Measurements from ENCODE around the gene IFI27L2.
A peak's percentile ranks its signal among the peaks of the same experiment; 100 is the strongest.

IFI27L2 gene

DNA sequence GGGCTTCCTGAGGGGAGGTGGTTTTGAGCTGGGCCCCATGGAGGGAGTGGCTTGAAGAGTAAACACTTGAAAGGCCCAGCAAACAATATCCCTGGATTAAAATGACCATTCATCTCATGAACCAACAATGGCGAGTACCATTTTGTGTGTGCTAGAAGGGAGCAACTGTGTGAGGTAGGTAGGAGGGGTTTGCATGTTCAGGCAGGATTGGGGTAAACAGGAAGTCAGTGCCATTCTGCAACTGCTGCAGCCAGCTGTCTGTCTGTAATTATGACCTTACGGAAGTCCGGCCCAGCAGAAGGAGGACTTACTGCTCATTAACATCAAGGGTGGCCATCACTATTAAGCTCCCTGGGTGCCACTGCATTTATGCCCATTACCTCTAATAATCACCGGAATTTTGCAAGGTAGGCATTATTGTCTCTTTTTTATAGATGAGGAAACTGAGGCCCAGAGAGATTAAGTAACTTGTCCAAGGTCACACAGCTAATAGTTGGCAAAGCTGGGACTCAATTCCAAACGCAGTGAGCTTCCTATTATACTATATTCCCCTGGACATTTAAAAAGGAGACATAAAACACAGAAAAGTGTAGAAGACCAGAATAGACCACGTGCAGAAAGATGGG lies 16.6 kb upstream of the IFI27L2 start:
- DNase-seq, result no peak

DNA sequence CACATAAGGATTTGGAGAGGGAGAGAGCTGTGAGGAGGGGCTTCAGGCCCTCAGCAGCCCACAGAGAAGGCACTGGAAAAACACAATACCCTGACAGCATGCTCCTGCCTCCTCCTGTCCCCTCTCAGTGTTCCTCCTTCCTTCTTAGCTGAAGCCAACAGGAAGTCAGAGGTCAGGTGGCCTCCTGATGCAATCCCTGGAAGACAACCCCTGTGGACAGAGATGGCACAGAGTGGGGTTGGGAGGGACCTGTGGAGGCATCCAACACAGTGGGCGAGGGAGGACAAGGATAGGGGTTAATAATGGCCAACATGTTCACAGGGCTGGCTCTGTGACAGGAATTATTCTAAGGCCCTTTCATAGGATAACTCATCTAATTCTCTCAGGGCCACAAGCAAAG lies 15.4 kb upstream of the IFI27L2 start:
- no peak for DNase-seq

DNA sequence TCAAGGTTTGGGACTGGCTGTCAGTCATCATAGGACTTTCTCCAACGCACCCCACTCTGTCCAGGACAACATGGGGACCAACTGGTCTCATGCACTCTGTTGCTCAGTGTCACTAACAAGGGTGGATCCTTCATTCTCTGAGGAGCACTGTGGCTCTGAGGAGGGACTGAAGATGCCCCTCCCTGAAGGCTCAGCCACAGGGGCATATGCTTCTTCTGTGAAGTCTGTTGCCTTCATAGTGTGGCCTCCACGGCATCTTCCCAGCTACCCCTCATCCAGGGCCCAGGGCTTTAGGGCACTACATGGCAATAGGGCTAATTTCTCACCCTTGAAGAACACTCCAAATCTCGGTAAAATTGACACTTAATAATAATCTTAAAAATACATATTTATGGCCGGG lies 14.3 kb upstream of the IFI27L2 start:
- DNase-seq, result no peak

DNA sequence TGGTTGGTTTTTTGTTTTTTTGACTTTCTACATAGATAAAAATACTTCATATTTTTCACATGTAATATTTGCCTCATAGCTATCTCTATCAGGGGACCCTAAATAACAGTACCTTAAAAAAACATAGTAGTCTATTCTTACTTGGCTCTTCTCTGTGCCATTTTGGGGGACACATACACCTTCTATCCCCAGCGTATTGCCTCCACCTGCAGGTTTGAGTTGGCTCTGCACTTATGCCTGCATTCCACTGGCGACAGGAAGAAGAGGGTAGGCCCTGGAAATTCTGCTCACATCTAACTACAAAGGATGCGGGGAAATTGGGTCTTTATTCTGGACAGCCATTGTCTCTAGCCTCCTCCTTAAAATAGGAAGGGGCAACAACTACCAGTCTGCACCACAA lies 13.8 kb upstream of the IFI27L2 start:
- DNase-seq, result no peak

DNA sequence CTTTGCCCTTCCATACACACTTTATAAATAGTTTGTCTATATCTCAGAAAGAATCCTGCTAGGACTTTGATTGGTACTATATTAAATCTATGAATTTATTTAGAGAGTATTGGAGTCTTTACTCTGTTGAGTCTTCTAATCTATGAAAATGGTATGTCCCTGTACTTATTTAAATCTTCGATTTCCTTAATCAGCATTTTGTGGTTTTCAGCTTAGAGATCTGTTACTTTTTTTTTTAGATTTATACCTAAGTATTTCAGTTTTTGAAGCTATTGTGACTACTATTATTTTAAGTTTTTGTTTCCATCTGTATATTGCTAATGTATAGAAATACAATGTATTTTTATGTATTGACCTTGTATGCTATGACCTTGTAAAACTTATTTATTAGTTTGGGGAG lies 13.4 kb upstream of the IFI27L2 start:
- no peak for DNase-seq

DNA sequence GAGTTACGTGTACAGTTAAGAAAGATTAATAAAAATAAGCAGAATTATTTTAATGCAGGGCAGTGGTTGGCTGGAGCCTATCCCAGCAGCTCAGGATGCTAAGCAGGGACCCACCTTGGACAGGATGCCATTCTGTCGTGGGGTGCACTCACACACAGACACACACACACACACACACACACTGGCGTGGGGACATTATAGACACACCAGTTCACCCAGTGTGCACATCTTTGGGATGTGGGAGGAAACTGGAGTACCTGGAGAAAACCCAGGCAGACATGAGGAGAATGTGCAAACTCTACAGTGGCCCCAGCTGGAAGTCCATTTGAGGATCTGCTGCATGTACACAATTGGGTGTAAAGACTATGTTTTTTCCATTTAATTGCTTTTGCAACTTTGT lies 12.8 kb upstream of the IFI27L2 start:
- DNase-seq, result no peak

DNA sequence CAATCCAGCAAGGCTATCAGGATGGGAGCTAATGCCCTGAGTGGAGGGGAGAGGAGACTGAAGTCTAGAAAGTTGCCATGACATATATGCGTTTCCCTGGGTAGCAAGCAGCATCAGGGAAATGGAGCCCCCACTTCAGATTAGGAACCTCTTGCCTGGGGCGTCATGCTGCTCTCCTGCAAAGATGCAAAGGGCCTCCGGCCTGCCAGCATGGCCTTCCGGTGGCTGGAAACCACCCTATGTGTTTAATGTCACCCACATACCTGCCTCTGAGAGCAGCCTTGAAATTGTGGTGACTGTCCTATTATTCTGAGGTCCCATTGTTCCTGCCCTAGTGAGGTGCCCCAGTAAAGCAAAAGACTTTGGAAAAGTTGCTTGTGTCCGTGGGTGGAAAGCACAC lies 10.0 kb upstream of the IFI27L2 start:
- DNase-seq, result no peak

DNA sequence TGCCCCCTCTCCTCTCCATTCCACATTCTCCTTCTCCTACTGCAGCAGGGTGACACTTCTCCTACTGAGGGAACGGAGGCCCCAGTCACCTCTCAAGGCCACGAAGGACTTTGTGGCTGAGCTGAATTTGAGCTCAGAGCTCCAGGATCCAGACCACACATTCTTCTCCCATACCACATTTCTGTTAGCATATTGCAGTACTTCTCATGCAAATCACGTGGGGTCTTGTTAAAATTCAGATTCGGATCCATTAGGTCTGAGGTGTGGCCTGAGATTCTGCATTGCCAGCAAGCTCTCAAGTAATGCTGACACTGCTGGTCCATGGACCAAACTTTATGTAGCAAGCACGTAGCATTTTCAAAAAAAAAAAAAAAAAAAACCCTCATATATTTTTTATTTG lies 9.6 kb upstream of the IFI27L2 start:
- DNase-seq, result no peak

DNA sequence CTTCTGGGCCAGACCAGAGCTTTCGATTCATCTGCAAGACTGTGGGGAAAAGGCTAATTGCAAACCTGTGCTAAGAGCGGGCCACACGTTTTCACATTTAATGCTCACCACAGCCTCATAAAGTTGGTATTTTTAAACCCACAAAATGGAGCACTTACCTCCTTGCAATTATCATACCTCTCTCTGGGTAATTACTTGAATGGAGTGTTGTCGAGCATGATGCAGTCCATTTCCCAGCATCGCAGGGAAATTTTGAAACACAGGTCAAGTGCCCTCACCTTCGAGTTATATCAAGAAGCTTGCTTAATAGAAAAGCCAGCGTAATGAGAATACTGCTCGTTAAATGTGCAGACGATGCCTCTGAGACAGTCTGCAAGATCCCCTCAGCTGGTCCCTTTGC lies 8.8 kb upstream of the IFI27L2 start:
- DNase-seq, result no peak

DNA sequence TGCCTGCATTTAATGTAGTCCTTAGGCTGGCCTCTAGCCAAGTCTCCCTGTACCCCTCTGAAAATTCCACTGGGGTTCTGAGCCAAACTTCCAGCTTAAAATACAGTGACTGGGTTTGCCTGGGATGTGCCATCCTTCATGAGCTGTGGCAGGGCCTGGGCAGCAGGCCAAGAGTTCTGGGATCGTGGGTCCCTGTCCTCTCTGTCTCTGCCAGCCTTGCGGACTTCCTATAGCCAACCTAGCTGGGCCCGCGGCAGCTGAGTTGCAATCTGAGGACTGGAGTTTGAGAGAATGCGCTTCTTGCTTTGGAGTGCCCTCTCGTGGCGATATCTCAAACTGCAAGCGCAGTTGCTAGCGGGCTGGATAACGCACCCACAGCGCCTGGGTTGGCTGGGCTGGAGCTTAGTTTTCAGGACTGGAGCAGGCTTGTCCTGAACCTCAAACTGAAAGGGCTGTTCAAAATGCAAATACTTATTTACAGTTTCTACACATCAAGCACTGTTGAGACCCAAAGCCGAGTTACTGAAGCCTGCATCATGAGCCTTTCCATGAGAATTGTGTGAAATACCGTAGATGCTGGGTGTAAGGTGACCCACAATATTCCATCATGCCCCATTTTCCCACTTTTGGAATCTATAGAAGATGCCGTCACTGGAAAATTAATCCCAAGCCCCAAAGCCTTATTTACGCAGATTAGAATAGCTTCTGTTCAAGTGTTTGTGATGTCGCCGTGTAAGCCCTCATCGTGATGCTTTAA lies 7.3 kb upstream of the IFI27L2 start:
- peak; percentile 75 for DNase-seq

DNA sequence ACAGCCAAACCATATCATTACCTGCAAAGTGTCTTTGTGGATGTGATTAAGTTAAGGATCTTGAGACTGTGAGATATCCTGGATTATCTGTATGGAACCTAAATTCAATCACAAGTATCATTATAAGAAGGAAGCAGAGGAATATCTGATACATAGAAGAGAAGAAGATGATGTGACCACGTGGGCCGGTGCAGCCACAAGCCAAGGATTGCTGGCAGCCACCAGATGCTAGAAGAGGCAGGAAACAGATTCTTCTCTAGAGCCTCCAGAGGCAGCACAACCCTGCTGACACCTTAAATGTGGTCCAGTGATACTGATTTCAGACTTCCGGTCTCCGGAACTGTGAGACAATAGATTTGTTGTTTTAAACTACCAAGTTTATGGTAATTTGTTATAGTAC lies 6.1 kb upstream of the IFI27L2 start:
- no peak for DNase-seq

DNA sequence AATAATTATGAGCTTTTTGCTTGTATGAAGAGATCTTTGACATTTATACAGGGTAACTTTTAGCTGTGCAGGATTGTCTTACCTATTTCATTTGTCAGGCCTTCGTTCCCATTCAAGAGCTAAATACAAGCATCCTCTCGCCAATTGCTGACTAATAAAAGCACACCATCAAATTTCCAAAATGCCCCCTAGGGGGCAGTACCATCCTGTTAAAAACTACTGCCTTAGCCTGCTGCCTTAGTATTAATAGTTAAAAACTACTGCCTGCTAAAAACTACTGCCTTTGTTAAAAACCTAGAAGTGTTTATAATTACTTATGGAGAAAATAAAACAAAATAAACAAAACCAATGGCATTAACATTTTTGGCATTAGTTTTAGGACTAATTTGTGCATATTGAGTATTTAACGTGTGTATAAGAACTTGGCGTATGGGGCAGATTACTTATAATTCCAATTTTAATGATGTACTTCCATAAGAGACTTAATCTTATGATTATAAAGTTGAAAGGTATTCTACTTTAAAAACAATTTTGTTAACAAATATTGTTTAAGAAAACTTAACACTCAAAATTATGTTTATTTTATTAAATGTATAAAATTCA lies 3.0 kb upstream of the IFI27L2 start:
- peak; percentile 53 for DNase-seq

DNA sequence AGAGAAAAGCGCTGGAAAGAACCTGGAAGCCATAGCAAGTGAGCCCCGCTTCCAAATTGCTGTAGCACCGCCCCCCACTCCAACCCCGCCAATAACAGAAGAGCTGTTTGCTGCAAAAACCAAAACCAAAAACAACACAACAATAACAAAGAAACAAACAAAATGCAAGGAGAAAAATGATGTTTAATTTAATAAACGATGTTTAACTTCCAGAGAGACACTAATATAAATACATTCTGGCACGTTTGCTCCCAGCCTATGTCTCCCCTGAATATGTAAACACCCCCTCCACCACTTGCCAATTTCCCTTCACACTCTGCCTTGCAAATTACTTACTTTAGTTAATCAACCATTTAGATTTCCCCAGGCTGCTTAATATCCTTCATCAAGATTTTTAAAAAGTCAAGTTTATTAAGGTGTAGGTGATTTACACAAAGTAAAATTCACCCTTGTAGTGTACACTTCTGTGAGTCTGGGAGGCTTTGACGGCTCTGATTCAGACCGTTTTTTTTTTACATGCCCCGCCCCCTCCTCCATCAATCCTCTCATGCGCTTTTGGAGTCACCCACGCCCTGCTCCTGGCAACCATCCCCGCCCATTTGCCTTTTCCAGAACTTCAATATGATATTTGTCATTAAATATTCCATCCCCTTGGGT lies 482 bp upstream of the IFI27L2 start:
- DNase-seq, result no peak

DNA sequence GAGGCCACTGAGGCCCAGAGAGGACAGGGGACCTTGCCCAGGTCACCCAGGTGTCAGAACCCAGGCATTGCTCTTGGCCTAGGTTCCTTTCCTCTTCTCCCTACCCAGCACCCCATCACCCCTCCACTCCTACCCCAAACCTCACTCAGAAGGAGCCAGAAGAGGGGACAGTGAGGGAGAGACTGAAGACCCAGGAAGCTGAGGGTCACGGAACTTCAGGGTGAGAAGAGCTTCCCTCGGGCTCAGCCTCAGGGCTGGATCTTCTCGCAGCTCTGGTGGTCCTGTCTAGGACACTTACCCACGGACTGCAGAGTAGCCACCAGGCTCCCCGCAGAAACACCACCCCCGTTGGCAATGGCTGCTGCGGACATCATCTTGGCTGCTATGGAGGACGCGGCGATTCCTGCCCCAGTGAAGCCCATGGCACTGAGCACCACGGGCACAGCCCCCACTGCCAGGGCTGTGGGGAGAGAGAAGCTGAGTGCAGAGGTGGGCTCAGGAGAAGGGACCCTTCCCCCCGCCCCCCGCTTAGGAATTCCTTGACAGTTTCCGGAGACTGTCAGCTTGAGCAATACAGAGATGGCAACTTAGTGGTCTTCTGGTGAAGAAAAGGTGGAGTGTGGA lies 1.1 kb downstream of the IFI27L2 start:
- no peak for DNase-seq

DNA sequence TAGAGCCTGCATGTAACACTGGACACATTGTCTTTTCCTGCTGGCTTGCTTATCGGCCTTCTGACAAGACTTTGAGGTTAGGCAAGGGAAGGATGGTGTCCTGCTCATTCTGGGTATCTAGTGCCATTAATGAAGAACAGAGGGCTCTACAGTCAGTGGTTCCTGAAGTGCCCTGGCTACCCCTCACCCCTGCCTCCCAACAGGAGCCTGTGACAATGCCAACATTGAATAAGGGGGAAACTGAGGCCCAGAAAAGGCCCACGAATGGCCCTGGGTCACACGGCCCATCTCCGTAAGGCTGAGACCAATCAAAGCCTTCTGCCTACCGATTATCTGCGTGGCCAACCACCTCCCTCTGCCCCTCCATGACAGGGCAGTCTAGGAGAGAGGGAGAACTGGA lies 2.1 kb downstream of the IFI27L2 start:
- no peak for DNase-seq

DNA sequence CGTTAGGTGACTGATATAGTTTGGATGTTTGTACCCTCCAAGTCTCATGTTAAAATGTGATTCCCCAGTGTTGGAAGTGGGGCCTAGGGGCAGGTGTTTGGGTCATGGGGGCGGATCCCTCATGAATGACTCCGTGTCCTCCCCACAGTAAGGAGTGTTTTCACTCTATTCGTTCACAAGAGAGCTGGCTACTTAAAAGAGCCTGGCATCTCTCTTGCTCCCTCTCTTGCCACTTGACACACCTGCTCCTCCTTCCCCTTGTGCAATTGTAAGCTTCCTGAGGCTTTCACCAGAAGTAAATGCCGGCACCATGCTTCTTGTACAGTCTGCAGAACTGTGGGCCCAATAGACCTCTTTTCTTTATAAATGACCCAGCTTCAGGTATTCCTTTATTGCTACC lies 2.6 kb downstream of the IFI27L2 start:
- DNase-seq, result no peak

DNA sequence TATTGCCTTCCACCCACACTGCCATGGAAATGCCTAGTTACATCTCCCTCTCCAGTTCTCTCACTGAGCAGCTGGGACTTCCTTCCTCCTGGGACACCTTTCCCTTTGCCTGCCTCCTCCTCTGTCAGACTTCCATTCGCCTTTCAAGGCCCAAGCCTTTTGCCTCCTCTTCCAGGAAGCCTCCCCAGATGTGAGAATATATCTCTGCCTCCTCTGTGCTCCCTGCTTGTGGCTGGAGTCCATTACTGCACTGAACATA lies 3.1 kb downstream of the IFI27L2 start:
- no peak for DNase-seq

DNA sequence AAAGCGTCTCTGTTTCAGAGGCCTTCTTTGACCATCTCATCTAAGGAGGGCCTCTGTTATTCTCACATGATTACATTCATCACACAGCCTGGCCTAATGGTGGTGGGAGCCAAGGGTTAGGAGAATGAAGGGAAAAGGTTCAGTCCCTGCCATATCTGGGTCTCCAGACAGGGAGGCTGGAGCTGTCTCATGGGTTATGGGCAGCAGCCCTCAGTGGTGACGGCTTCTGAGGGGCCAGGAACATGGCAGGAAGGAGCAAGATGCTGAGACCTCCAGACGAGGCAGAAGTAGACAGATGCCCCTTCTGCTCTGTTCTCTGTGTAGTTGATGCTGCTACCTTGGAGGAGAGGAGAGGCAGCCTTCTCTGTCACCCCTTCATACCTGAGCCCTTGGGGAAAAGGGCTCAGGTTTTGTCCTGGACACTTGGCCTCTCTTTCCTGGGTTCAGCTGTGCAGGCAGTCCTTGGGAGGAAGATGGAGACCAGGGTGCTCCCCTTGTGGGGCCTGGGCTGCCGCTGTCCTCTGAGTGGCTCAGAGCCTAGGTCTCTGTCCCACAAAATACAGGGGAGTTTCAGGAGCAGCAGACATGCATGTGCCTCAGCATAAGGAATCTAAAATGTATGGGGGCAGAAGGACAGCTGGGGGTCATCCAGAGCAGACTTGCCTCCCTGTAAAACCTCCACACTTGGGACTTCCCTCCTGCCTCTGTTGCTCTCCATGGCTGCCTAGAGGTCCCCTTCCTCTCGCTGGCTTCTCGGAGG lies 3.6 kb downstream of the IFI27L2 start:
- no peak for DNase-seq

DNA sequence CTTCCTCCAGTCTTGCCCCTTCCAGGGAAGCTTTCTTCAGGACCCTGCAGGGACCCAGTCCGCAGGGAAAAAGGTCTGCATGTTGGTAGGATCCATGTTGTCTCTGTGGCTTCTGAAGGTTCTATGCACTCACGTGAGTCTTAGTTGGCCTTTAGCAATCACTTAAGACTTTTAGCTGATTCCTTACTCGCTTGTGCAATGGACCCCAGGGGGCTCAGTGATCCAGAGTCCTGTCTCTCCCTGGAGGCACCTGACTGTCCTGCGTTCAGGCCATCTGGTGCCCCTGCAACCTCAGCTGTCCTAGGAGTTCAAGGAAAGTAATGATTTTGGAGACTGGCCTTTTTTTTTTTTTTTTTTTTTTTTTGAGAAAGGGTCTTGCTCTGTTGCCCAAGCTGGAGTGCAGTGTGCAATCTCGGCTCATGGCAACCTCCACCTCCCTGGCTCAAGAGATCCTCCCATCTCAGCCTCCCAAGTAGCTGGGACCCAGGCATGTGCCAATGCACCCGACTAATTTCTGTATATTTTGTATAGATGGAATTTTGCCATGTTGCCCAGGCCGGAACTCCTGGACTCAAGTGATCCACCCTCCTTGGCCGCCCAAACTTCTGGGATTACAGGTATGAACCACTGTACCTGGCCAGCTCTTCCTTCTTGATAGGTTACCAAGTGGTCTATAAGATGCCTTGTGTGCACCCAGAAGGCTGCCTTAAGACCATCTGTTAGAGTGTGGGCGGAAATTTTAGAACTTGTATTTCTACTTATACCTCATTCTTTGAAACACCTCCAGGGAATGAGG lies 4.6 kb downstream of the IFI27L2 start:
- DNase-seq, result no peak

DNA sequence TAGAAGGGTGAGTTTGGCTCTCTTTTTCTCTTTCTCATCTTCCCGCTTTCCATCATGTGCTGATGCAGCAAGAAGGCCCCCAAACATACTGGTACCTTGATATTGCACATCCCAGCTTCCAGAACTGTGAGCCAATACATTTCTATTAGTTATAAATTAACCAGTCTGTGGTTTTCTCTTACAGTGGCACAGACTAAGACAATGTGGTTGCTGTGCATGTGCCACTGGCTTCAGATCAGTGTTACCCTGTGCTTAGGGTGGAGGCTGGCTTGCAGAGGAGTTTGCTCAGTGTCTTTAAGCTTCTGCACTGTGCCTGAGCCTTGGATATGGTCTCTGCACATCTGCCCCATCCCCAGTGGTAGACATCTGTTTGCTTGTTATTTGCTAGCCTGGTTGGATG lies 5.5 kb downstream of the IFI27L2 start:
- no peak for DNase-seq

DNA sequence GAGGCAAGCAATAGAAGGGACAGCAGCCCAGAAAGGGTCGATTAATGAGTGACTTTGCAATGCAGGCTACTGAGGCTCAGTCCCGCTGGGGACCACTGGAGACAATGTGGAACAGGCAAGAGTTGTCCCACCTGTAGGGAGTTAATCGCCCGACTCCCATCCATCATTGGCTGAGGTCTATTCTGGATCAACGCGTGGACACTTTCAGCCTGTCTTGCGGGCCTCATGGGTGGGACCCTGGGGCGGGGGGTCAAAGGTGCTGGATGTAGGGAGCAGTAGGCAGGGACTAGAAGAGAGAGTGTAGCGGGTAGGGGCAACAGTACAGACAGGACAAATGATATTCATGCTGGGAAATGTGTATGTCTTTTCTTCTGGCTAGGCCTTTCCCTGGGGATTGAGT lies 6.1 kb downstream of the IFI27L2 start:
- no peak for DNase-seq

DNA sequence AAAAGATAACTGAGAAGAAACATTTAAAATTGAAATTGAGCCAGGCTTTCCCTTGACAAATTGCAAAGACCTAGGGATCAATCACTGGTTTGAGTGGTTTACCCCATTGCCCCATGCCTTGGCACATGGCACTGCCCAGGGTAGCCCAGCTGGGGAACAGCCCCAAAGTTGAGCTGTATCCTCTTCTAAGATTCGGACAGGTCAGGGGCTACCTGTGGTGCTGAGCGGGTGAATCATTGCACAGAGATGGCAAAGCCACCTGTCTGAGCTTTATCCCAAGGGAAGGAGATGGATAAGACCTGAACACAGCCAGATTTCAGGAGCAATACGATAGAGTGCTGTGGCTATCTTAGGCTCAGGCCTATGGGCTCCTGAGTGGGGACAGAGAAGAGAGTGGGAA lies 7.0 kb downstream of the IFI27L2 start:
- no peak for DNase-seq

Data from CD4-positive, alpha-beta T cell treated with Interferon gamma for 1 hour (primary cell).